NCI-H2081 treated with DMSO at 0.1 percent for 48 hours (cell line): ENCODE data around the gene SLC35D2.
"Not testable (repeated sequence)": the region's sequence is repeated elsewhere in the genome, so short reads cannot be mapped to it uniquely, and the experiment has no call there.

Source experiments
- DNase-seq: peaks from one replicate; lab custom pipeline; 2025; lab: John Stamatoyannopoulos, UW

The SLC35D2 gene

DNA sequence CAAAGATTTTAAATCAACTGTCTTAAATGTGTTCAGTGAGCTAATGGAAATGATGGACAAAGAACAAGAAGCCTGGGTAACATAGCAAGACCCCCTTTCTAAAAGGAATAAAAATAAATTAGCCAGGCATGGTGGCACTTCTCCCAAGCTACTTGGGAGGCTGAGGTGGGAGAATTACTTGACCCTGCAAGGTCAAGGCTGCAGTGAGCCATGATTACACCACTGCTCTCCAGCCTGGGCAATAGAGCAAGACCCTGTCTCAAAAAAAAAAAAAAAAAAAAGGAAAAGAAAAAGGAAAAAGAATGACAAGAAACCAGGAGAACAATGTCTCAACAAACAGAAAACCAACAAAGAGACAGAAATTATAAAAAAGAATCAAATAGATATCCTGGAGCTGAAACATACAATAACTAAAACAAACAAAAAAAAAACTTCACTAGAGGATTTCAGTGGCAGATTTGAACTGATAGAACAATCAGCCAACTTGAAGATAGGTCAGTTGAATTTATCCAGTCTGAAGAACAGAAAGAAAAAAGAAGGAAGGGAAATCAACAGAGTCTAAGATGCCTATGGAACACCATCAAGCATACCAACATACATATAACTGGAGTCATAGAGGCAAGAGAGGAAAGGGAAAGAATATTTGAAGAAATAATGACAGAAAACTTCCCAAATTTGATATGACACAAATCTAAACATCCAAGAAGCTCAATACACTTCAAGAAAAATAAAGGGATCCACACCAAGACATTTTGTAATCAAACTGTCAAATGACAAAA, 16.8 kb upstream of the SLC35D2 start:
- no peak for DNase-seq

DNA sequence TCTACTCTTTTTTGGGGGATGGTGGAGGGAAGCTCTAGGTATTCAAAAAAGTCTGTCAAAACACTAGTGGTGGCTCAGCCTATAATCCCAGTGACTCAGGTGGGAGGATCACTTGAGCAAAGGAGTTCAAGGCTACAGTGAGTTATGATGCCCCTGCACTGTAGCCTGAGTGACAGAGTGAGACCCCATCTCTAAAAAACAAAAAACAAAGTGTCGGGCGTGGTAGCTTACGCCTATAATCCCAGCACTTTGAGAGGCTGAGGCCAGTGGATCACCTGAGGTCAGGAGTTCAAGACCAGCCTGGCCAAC, 15.8 kb upstream of the SLC35D2 start:
- no peak for DNase-seq

DNA sequence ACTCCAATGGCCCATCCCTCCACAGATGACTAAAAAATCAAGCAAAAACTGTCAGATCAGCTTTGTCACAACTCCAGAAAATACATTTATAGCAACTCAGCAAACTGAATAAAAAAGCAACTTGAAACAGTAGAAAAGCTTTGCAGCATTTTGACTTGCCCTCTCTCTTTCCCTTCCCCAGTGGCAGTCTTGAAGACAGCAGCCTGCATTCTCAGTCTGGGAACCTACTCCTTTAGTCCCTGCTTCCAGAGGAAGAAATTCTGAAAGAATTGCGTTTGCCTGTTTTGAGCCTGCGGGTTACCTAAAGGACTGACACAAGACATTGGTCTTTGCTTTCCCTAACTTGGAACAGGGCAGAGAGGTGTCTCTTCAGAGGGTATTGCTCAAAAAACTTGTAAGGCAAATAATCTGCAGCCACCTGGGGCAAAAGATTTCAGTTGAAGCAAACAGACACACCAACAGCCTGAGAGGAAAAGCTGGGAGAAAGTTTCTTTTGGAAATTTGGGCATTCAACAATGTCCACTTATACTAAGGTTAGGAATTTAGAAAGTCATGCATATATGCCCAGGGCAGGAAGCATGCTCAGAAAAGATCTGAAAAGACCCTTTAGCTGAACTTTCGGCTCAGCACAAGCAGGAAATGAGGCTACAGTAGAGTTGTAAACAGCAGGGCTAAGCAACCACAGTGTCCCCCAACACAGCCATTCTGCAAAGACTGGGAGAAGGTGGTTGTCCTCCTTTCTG, 15.2 kb upstream of the SLC35D2 start:
- DNase-seq, result no peak

DNA sequence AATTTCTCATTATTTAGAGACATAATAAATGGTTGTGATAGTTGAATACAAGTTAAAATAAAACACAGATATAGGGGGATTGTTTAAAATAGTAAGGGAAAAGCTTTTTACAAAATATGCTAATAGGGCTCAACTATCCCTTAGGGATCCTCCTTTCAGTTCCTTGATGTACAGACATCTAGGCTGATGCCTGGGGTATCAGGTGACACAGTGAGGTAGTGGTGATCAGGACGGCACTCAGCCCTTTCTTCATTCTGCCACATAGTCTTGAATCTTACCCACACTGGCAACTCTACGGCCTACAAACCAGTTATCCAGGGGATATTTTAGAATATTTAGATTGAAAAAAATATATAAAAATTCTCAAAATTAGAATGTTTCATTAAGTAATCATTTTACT, 12.5 kb upstream of the SLC35D2 start:
- DNase-seq, result no peak

DNA sequence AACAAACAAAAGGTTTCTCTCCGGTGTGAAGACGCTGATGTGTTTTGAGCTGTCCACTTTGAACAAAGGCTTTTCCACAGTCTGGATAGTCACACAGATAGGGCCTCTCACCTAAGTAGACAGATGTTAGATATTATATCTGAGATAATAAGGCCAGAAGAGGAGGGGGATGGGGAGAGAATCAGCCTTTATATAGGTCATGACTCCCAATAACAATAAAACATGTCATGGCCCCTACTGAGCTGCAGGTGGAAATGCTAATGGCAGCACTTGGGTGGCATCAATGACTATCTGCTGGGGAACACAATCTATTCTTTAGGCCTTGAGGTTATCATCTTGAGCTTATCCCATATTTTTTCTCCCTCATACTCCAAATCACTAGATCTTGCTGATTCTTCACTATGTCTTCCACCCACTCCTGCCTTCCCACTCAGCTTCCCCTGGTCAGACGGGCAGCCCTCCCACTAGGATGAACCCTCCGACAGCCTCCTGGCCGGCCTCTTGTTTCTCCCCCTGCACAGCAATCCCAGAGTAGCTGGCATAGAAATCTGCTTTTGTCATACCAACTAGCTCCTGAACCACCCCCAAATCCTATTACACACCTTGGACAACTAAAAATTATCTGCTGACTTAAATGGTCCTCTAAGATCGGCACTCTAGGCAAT, 11.5 kb upstream of the SLC35D2 start:
- no peak for DNase-seq

DNA sequence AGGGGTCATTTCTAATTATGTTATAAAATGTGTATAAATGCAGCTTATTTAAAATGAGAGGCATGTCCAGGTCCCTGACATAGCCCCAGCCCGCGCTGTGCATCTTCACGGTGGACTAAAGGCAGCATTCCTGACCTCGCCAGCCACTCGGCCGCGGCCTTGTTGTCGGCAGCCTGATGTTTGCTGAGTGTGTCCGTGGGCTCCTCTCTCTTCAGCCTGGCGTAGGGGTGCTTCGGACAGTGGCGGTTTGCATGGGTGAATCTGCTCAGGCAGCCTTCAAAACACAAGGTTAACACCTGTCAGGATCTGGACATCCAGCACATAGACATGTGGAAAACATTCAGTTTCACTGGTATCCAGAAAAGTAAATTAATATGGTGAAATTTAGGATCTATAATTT, 8.8 kb upstream of the SLC35D2 start:
- no peak for DNase-seq

DNA sequence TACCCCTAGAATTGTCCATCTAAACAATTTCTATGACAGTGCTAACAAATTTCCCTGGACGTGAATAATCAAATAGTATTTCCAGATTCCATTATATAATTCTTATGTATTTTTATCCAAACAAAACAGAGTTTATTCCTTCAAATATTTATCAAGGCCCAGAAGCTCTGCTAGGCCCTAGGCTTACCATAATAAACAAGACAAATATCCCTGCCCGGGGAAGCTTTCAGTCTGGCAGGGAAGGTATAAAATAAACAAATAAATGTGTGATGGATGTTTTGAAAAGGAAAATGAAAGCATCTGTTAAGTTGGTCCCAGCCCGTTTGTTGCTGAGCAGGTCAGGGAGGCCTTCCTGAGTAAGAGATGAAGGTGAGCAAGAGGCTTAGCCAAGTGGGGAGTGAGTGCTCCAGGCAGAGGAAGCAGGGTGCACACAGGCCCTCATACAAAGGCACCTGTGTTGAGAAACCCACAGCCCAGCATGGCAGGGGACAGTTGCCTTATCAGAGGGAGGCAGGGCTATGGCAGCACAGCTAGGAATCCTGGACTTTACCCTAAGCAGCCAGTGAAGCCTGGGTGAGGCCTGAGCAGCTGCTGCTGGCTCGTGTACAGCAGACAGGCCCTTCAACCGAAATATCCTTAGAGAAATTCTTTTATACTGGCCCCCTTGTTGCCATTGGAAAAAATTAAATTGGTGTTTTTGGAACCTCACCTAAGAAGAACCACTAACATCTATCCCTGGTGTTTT, 7.7 kb upstream of the SLC35D2 start:
- no peak for DNase-seq

DNA sequence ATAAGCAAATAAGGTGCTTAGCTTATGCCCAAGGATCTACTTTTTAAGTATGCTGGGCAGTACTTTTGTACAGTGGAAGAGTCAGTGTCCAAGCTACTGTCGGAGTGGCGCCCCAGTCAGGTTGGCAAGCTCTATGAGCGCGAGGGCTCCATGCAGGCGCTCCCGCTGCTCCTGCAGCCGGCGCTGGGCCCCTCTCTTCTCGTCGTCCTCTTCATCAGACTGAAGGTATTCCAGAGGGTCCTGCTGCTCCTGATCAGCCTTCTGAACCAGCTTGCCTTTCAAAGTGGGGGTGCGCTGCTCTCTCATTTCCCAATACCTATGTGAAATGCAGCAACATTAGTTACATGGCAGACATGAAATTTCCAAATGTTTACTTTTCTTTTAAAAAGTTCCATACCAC, 4.6 kb upstream of the SLC35D2 start:
- DNase-seq, result no peak

DNA sequence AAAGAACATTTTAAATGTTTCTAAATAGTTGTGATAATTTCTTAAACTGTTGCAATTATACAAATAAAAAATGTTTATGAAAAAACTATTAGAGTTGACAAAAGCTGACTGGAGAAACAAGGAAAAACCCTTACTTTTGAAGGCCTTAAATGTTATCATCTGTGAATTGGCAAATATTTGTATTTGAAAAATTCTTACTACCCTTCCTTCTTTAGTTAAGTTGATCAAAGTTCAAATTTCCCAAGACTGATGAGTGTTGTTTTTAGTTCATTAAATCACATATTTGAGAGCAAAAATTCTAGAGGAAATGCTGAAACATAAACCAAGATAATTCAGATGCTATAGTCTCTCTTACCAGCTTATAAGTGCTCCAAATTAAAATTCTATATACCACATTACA, 2.6 kb upstream of the SLC35D2 start:
- DNase-seq, result no peak

DNA sequence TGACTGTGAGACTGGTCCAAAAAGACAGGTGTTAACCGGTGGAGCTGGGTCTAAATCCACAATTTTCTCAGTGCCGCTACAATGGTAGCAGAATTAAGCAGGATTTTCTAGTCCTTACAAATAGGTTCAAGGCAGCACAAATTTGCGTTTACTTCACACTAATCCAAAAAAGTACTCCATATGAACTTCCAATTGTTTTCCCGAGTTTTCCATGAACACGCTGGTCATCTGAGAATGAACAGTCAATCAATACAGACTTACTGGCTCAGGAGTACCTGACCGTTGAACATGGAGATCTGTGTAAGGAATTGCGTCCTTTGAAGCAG, 709 bp downstream of the SLC35D2 start:
- DNase-seq, result no peak

DNA sequence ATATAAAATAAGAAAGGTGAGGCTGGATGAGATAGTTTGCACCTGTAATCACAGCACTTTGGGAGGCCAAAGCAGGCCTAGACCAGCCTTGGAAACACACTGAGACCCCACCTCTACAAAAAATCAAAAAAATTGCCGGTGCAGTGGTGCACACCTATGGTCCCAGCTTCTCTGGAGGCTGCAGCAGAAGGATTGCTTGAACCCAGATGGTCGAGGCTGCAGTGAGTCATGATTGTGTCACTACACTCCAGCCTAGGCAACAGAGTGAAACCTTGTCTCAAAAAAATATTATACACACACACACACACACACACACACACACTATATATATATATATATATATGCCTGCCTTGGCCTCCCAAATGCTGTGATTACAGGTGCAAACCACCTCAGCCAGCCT, 1.3 kb downstream of the SLC35D2 start:
- DNase-seq, result no peak

DNA sequence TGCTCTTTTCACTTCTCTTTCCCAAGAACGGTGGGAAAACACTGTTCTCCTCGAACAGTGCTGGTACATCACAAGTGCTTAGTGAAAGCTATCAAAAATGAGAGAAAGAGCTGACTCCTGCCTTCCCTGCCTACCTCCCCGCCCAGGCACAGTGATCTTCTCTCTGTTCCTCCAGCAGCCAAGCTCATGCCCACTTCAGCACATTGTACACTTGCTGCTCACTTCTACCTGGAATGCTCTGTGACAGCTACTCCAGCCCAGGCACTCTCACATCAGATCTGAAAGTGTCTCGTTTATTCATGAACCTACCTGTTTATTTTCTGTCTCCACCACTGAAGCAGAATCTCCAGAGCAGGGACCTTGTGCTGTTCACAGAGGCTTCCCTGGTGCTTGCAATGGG, 1.8 kb downstream of the SLC35D2 start:
- no peak for DNase-seq

DNA sequence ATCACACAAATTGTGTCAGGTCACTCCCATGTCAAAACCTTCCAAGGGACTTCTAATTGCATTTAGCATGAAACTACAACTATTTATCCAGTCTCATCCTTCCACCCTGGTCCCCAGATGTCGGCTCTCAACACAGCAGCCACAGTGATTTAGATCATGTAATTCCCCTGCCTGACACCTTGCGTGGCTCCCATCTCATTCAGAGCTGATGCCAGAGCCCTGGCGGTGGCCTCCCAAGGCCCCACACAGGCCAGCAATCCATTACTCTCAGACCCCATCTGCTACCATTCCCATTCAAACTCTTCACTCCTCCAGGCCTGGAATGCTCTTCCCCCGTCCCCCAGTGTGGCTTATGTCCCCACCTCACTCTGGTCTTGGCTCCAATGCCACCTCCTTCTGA, 2.4 kb downstream of the SLC35D2 start:
- DNase-seq, result no peak

DNA sequence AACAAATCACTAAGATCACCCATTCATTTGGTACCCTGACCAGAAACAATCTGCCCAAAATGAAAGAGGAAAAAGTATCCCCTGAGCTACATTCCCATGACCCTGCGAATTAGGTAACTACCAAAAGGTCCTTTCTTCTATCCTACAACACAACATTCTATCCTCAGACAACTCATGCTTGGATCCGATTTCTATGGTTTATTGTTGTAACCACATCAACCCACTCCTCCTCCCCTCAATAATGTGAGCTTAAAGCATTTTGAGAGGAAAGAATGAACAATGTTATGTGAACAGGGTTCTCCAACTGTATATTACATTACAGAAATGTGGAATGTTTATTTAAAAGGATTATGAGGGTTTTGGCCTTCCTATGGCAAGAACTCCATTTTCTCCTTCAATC, 4.0 kb downstream of the SLC35D2 start:
- DNase-seq, result no peak

DNA sequence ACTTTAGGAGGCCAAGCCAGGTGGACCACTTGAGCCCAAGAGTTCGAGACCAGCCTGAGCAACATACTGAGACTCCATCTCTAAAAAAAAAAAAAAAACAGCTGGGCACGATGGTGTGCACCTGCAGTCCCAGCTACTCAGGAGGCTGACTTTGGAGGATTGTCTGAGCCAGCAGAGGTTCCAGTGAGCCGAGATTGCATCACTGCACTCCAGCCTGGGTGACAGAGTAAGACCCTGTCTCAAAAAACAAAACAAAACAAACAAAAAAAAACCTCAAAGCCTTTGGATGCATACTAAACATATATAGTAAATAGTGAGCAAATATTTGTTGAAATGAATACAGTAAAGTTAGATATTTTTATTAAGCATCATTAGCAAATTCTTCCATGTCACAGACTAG, 5.3 kb downstream of the SLC35D2 start:
- no peak for DNase-seq

DNA sequence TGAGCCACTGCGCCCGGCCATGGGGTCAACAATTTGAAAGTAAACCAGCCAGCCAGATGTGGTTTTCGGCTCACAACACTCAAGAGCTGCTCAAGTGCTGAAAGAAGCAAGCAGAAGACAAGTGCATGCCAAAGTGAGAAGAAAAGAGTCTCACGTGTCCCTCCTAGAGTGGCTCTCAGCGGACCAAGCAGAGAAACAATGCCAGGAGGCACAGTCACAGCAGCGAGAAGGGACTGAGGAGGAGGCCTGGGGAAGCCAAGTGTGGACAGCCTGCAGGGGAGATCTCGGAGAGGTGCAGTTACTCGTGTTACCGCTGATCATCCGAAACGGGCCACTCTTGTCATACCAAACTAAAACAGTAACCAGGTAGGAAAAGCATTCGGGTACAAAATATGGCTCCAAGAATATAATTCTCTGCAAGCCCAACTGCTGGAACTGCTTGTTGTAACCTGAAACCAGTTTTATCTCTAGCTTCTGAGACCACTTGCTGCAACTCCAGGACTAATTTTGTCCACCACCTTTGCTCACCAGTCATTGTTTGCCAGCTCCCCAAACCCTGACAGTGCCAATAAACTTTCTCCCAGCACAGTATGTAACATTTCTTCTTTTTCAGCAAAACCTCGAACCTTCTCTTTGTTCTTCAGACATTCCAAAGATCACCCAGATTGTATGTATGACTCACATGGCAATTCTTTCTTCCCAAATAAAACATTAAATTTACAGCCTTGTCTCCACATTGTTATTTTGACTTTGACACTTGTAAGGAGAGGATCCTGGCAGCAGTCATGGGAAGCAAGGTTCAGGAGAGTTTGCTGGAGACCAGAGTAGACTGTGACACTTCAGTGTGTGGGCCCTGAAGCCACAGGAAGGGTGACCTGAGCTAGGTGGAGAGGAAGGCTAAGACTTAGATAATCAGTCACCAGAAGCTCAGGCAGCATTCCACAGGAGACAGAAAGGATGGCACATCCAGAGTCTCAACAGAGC, 6.3 kb downstream of the SLC35D2 start:
- DNase-seq, result no peak

DNA sequence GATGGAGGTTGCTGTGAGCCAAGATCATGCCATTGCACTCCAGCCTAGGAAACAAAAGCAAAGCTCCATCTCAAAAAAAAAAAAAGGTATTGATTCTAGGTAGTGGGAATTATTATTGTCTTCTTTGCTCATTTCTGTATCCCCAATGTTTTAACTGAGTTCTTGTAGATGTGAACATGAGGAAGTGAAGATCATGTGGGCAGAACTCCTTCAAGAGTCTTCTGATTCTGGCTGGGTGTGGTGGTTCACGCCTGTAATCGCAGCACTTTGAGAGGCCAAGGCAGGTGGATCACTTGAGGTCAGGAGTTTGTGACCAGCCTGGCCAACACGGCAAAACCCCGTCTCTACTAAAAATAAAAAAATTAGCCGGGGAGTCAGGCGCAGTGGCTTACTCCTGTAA, 8.0 kb downstream of the SLC35D2 start:
- DNase-seq, result not testable (repeated sequence)

DNA sequence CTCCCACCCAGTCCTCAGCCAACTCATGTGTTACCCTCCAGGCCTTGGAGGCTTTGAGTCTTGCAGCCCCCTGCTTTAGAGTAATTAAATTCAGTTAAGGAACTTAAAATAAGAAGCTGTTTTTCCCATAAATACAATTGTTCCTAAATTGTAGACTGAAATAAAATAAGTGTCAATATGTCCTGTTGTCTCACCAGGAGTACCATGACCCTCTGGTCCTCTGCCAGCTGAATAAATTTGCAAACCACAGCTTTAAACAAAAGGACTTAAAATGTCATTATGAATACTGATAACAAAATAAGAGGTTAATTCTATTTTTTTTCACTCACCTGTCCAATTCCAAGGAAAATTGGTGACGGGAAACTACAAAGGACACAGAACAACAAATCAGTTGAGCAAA, 15.6 kb downstream of the SLC35D2 start:
- no peak for DNase-seq

DNA sequence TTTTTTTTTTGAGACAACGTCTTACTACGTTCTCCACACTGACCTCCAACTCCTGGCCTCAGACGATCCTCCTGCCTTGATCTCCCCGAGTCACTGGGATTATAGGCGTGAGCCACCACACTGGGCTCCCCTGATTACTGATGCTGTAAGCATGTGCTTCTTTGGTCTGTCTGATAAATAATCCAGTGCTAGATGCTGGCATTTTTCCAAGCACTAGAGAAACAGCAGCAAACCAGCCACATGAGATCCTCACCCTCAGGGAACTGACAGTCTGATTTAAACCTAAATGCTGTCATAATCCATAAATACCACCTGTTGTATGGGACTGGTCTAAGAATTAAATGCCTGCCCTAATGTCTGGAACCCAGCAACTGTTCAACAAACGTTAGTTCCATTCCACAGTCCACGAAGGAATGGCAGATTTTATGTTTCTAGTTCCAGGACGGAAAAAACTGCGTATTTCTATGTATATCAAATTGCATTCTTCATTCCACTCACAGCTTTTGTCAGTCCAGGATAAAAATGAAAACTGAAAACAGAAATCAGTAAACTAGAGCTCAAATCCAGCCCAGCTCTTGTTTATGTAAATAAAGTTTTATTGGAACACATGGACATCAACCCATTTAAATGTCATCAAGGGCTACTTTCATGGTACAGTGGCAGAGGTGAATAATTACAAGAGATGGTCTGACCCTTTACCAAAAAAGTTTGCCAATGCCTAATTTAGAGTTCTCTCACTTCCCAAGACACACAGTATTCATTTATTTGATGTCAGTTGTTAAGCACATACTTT, 20.1 kb downstream of the SLC35D2 start:
- no peak for DNase-seq

DNA sequence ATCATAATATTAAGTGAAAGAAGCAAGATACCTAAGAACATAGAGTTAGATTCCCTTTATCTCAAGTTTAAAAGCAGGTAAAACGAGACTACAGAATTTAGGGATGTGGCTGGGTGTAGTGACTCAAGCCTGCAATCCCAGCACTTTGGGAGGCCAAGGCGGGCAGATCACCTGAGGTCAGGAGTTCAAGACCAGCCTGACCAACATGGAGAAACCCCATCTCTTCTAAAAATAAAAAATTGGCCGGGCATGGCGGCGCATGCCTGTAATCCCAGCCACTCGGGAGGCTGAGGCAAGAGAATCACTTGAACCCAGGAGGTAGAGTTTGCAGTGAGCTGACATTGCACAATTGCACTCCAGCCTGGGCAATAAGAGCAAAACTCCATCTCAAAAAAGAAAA, 21.4 kb downstream of the SLC35D2 start:
- DNase-seq, result not testable (repeated sequence)

DNA sequence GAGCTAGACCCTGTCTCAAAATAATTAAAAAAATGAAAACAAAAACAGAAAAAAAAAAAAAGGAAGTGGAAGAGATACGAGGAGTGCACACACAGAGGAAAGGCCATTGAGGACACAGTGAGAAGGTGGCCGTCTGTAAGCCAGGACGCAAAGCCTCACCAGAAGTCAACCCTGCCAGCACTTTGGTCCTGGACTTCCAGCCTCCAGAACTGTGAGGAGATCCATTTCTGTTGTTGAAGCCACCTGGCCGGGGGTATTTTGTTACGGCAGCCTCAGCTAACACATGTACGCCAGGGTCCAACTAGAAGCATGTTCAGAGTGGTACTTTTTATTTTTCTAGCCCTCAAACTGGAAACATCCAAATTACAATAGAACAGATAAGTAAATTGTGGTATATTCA, 21.8 kb downstream of the SLC35D2 start:
- no peak for DNase-seq
